Measurements from ENCODE around the gene RAPGEF6. TPM values are rescaled to one million over a fixed set of nuclear protein-coding genes. Genes with fewer than 3 reads are reported as not detected.

The RAPGEF6 gene
- polyA plus RNA-seq, 1 donor (not counting 4 experiments of a cell fraction or from before 2014, with no cell fraction given), result 8.7 TPM

- DNase-seq (ENCODE audit: low read depth, low spot score) (no peak), FAIRE-seq (no peak)
- no peak overlapping the region for H3K4me2 ChIP-seq (ENCODE audit: control insufficient read depth, extremely low read depth, insufficient read depth, low read depth, low read length)
- no peaks in the 10 kb centered on the region for H3K27me3 ChIP-seq (ENCODE audit: control insufficient read depth, extremely low read depth, insufficient read depth, low read length)
- dilution Hi-C loops (cut with MboI; ENCODE audit: extremely low pct_ligation_motif_present, low sequenced_read_pairs), result no loop called here
- no peaks in the 10 kb centered on the region for H3K9me1 ChIP-seq (ENCODE audit: control insufficient read depth, extremely low read depth, insufficient read depth, low read length)
- no peaks in the 10 kb centered on the region for H3K9me3 ChIP-seq (ENCODE audit: control insufficient read depth, low read depth, low read length)
- H4K20me1 ChIP-seq (ENCODE audit: control insufficient read depth, extremely low read depth, insufficient read depth, low read length), result no peaks in the 10 kb centered on the region
- no peak overlapping the region for H3K27ac ChIP-seq (ENCODE audit: control insufficient read depth, insufficient read depth, low read length)
- no peak overlapping the region for H3K9ac ChIP-seq (ENCODE audit: control insufficient read depth, extremely low read depth, insufficient read depth, low read length)
- H3K4me3 ChIP-seq (ENCODE audit: control insufficient read depth in 2 of 3, extremely low read depth in 1 of 3, insufficient read depth in 2 of 3, low read depth in 1 of 3, low read length in 3 of 3), result no peak overlapping the region
- H3K79me2 ChIP-seq (ENCODE audit: control insufficient read depth, insufficient read depth, low read length), result no peaks in the 10 kb centered on the region
- H2AFZ ChIP-seq (ENCODE audit: control insufficient read depth, low read length), result no peak overlapping the region
- peaks cover 0 to 3% of the 10 kb centered on the region in 2 experiments for H3K36me3 ChIP-seq (ENCODE audit: control insufficient read depth in 2 of 2, extremely low read depth in 1 of 2, insufficient read depth in 2 of 2, low read length in 2 of 2)
- no peak for TF ChIP-seq CTCF (optimal IDR thresholded peaks at IDR 0.05 in 1 of 3, IDR thresholded peaks at IDR 0.05 in 1 of 3, conservative IDR thresholded peaks at IDR 0.05 in 1 of 3; ENCODE audit: extremely low read depth in 1 of 3, insufficient read depth in 2 of 3, low read length in 3 of 3)
- TF ChIP-seq EZH2 (IDR thresholded peaks at IDR 0.05; ENCODE audit: low read length), result no peak
- H3K4me1 ChIP-seq (ENCODE audit: control insufficient read depth, extremely low read depth, insufficient read depth, low read length), result peaks cover 11% of the 10 kb centered on the region
These were observed 111.4 kb downstream of the RAPGEF6 start for GRCh38 chr5:131523500-131524185.

DNA sequence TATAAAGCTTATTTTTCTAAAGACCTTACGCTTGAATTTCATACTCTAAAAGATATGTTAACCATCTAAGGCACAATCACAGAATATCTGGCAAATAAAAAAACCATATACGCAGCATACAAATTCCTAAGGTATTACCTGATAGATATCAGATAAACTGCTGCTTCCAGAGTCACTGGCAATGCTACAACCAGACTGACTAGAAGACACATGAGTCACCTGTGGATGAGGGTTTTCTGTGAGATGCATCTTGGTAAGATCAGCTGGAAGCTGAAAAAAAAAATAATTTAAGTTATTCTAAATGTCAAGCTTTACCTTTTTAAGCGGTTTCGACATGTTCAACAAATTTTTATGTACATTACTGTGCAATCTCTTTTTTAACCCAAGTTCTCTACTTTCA lies 113.8 kb downstream of the RAPGEF6 start:
- no peak overlapping the region for H3K4me3 ChIP-seq (ENCODE audit: control insufficient read depth in 2 of 3, extremely low read depth in 1 of 3, insufficient read depth in 2 of 3, low read depth in 1 of 3, low read length in 3 of 3)
- peaks cover 2 to 5% of the 10 kb centered on the region in 2 experiments for H3K36me3 ChIP-seq (ENCODE audit: control insufficient read depth in 2 of 2, extremely low read depth in 1 of 2, insufficient read depth in 2 of 2, low read length in 2 of 2)
- no peak overlapping the region for H2AFZ ChIP-seq (ENCODE audit: control insufficient read depth, low read length)
- no peaks in the 10 kb centered on the region for H4K20me1 ChIP-seq (ENCODE audit: control insufficient read depth, extremely low read depth, insufficient read depth, low read length)
- dilution Hi-C loops (cut with MboI; ENCODE audit: extremely low pct_ligation_motif_present, low sequenced_read_pairs), result no loop called here
- H3K4me2 ChIP-seq (ENCODE audit: control insufficient read depth, extremely low read depth, insufficient read depth, low read depth, low read length), result no peak overlapping the region
- H3K9me3 ChIP-seq (ENCODE audit: control insufficient read depth, low read depth, low read length), result no peaks in the 10 kb centered on the region
- H3K27me3 ChIP-seq (ENCODE audit: control insufficient read depth, extremely low read depth, insufficient read depth, low read length), result no peaks in the 10 kb centered on the region
- no peak for TF ChIP-seq EZH2 (IDR thresholded peaks at IDR 0.05; ENCODE audit: low read length)
- TF ChIP-seq CTCF (optimal IDR thresholded peaks at IDR 0.05 in 1 of 3, IDR thresholded peaks at IDR 0.05 in 1 of 3, conservative IDR thresholded peaks at IDR 0.05 in 1 of 3; ENCODE audit: extremely low read depth in 1 of 3, insufficient read depth in 2 of 3, low read length in 3 of 3), result no peak
- H3K4me1 ChIP-seq (ENCODE audit: control insufficient read depth, extremely low read depth, insufficient read depth, low read length), result peaks cover 11% of the 10 kb centered on the region
- DNase-seq (ENCODE audit: low read depth, low spot score) (no peak), FAIRE-seq (peak; percentile 44)
- no peaks in the 10 kb centered on the region for H3K9me1 ChIP-seq (ENCODE audit: control insufficient read depth, extremely low read depth, insufficient read depth, low read length)
- H3K9ac ChIP-seq (ENCODE audit: control insufficient read depth, extremely low read depth, insufficient read depth, low read length), result no peak overlapping the region
- H3K27ac ChIP-seq (ENCODE audit: control insufficient read depth, insufficient read depth, low read length), result no peak overlapping the region
- H3K79me2 ChIP-seq (ENCODE audit: control insufficient read depth, insufficient read depth, low read length), result no peaks in the 10 kb centered on the region

Measured in keratinocyte (primary cell).